ENCODE results near the gene INPP4A. TPM values are rescaled to one million over a fixed set of nuclear protein-coding genes. Genes with fewer than 3 reads are reported as not detected.

The INPP4A gene
- total and polyA plus RNA-seq, 2 of the 13 experiments (the other 11 are each of a cell fraction or from before 2014, with no cell fraction given): 10.1 to 10.9 TPM

- TF ChIP-seq E2F5 (CRISPR knock-in tag; conservative IDR thresholded peaks at IDR 0.05): peak; percentile 53; the same call in 1 of the 2 replicates
- TF ChIP-seq PHF5A (CRISPR knock-in tag; IDR thresholded peaks at IDR 0.05; ENCODE audit: low read depth, unreplicated experiment): peak; percentile 77
- TF ChIP-seq ZFP36 (IDR thresholded peaks at IDR 0.05; ENCODE audit: borderline replicate concordance, low read depth, low read length, partially characterized antibody): no peak
- TF ChIP-seq ZNF644 (CRISPR knock-in tag; IDR thresholded peaks at IDR 0.05; ENCODE audit: low read depth): no peak
- peak; percentile 97 for TF ChIP-seq FOXC1 (CRISPR knock-in tag; IDR thresholded peaks at IDR 0.05; ENCODE audit: borderline replicate concordance)
- peak; percentile 96 for TF ChIP-seq ETV5 (CRISPR knock-in tag; IDR thresholded peaks at IDR 0.05; ENCODE audit: borderline replicate concordance)
- TF ChIP-seq ZNF530 (CRISPR knock-in tag; IDR thresholded peaks at IDR 0.05; ENCODE audit: low read depth): no peak
- TF ChIP-seq ZNF775 (CRISPR knock-in tag; IDR thresholded peaks at IDR 0.05; ENCODE audit: borderline replicate concordance): no peak
- TF ChIP-seq MTA1 (CRISPR knock-in tag; IDR thresholded peaks at IDR 0.05; ENCODE audit: borderline replicate concordance): peak; percentile 97; the same call in 1 of the 2 replicates
- TF ChIP-seq NFKBIZ (CRISPR knock-in tag; IDR thresholded peaks at IDR 0.05): peak; percentile 74; the same call in 1 of the 2 replicates
- no peak for TF ChIP-seq TCF12 (IDR thresholded peaks at IDR 0.05)
- TF ChIP-seq TCF12 (CRISPR knock-in tag; IDR thresholded peaks at IDR 0.05): peak; percentile 87
- TF ChIP-seq ZNF761 (CRISPR knock-in tag; conservative IDR thresholded peaks at IDR 0.05): peak; percentile 95
- TF ChIP-seq MXD1 (CRISPR knock-in tag; IDR thresholded peaks at IDR 0.05): peak; percentile 90
- TF ChIP-seq FOXA3 (CRISPR knock-in tag; IDR thresholded peaks at IDR 0.05): peak; percentile 66
- 0 out of 2 replicates have a peak, but pooled peaks have one; percentile 28 for TF ChIP-seq PCBP1 (IDR thresholded peaks at IDR 0.05; ENCODE audit: borderline replicate concordance, low read depth, low read length)
- TF ChIP-seq ZBTB33 (CRISPR knock-in tag; IDR thresholded peaks at IDR 0.05): peak; percentile 51
- TF ChIP-seq ZNF672 (CRISPR knock-in tag; IDR thresholded peaks at IDR 0.05): 0 out of 2 replicates have a peak, but pooled peaks have one; percentile 76
- TF ChIP-seq NCOA5 (CRISPR knock-in tag; IDR thresholded peaks at IDR 0.05): no peak
- TF ChIP-seq RBFOX2 (IDR thresholded peaks at IDR 0.05; ENCODE audit: low read depth, low read length): peak; percentile 100
- peak; percentile 99 for TF ChIP-seq ZNF501 (CRISPR knock-in tag; IDR thresholded peaks at IDR 0.05)
- TF ChIP-seq GRHL1 (CRISPR knock-in tag; conservative IDR thresholded peaks at IDR 0.05): no peak
- TF ChIP-seq RFX5 (IDR thresholded peaks at IDR 0.05; ENCODE audit: low read depth, low read length): peak; percentile 47
- TF ChIP-seq ZNF24 (IDR thresholded peaks at IDR 0.05): no peak
Observed at GRCh38 chr2:98608116-98608961, 163.7 kb downstream of the INPP4A start, which contains the start of the genes COA5 and UNC50 (continued).
